ENCODE data around the gene ACE2. TPM values are rescaled to one million over a fixed set of nuclear protein-coding genes. Genes with fewer than 3 reads are reported as not detected.

ACE2 gene
- total RNA-seq, 1 donor from 2014 or later = 1.5 TPM

DNA sequence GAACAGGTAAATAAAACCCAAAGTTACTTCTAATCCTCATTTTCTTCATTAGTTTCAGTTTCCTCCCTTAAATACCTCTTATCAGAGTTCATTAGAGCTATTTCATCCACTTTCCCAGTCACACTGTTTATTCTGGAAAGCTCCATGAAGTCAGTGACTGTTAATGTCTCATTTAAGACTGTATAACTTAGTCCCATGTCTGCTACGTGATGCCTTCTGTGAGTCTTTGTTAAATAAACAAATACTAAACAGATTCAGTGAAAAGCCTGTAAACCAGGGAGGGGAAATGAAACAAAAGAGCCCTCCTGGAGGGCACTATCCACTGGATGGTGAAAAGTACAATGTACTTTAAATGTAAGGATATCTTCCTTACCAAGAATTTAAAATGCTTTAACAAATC lies 24.7 kb downstream of the ACE2 start:
- no peak for ATAC-seq
- DNase-seq (ENCODE audit: low spot score) = no peak

DNA sequence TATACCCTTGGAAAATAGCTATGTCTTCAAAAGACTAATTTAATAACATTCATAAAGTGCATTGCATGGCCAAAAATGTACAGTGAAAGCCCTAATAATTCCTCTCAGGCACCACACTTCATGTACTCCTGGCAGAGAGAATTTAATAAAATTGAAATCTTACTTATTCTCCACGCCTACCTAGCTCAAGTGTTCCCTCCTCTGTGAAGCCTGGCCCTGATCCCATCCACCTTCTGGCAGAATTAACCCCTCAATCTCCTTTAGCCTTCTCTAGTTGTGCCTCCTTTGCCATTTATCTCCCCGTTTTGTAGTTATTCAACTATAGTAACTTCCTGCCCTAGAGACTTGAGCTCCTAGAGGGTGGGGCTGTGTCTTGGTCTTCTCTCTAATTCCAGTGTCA lies 26.7 kb downstream of the ACE2 start:
- DNase-seq (ENCODE audit: low spot score) = no peak
- ATAC-seq = no peak

GRCh38 chrX:15570145-15570544 lies 30.6 kb downstream of the ACE2 start:
- ATAC-seq = no peak
- no peak for DNase-seq (ENCODE audit: low spot score)

DNA sequence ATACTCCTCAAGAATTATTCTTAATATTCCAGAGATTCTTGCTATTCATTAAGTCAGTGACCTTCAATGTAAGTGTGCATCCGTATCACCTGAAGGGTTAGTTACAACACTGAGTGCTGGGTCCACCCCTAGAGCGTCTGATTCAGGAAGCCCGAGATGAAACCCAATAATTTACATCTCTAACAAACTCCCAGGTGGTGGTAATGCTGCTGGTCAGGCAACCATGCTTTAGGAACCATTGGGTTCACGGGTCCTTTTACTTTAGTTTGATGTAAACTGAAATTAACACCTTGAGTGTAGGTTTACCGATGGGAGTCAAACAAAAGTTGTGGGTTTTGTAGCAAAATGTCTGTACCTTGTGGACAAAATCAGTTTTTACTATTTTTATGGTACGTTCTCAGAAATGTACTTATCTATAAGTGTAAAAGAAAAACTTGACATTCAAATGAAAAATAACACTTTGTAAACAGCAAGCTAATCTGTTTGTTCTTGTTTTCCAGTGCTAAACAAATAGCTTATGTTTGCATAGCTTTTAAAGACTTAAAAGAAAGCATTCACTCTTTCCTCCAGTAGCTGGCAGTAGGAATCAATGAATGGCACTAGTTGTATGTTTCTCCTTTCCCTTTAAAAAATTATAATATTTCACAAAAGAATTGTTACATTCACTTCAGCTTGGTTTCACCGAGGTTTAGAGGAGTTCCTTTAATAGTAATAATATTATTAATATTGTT lies 32.7 kb downstream of the ACE2 start:
- no peak for DNase-seq (ENCODE audit: low spot score)
- ATAC-seq = peak; percentile 29

DNA sequence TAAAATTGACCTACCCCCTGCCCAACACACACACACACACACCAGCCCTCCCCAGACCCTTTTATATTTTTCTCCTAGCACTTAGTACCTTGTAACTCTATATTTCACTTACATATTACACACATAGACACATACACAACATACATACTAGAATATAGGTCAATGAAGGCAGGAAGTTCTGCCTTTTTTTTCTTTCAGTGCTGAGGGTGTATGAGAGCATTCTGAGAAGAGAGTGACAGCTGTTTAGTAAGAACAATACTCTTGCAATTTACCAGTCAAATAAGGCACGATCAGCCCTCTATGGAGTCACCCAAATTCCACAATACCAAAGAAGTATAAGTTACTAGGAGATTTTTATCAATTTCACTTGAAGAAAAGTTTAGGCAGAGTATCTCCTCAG lies 33.5 kb downstream of the ACE2 start:
- DNase-seq (ENCODE audit: low spot score) = no peak
- no peak for ATAC-seq

DNA sequence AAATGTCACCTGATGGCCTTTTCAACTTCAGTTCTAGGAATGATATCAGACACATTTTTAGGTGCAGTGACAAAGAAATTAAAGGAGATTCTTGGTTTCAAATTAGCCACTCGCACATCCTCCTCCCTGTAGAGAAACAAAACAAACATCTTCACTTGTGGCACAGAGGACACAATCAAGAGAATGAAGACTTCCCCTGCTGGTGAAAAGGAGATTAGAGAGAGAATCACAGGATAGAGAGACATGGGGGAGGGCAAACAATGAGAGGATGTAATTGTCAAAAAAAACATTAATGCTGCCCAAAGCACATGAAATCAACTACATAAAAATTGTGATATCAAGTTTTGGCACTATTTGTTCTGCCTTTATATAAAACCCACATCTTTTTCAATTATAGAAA lies 34.5 kb downstream of the ACE2 start:
- no peak for ATAC-seq
- DNase-seq (ENCODE audit: low spot score) = no peak

- peak; percentile 98 for ATAC-seq
- peak; percentile 56 for DNase-seq (ENCODE audit: low spot score)
Observed at GRCh38 chrX:15564981-15565579, 35.7 kb downstream of the ACE2 start.

- DNase-seq (ENCODE audit: low spot score) (no peak), ATAC-seq (peak; percentile 24)
Observed at GRCh38 chrX:15563056-15563455, 37.7 kb downstream of the ACE2 start.

DNA sequence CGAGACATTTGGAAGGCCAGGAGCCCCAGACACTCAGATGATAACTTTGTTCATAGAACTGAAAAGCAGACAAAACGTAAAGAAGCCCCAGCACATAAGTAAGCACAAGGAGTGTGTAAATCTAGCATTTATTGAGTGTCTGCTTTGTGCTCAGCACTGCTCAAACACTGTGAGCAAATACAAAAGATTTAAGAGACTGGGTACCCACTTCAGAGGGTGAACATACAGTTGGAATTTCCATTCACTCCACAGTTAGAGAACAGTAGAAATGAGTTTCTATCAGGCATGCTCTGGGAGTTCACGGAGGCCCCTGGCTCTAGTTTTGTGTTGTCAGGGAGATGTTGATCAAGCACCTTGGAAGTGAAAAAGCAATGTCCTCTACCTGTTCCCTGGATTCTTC lies 39.8 kb downstream of the ACE2 start:
- no peak for ATAC-seq
- no peak for DNase-seq (ENCODE audit: low spot score)

GRCh38 chrX:15559227-15559626 lies 41.5 kb downstream of the ACE2 start:
- ATAC-seq = no peak
- no peak for DNase-seq (ENCODE audit: low spot score)

- ATAC-seq = no peak
Observed at GRCh38 chrX:15549189-15550012, 51.4 kb downstream of the ACE2 start.

DNA sequence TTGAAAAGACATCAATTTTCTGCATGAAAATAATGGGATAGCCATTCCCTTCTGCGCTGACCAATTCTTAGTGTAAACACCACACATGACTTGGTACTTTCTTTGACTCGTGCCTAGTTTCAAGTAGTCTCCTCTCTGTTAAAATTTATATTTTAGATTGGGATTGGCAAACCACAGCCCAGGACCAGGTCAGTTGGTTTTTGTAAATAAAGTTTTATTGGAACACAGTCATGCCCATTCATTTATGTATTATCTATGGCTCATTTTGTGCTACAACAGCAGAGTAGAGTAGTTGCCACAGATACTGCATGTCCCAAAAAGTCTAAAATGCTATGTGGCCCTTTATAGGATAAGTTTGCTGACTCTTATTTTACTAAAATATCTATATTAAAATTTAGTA lies 53.4 kb downstream of the ACE2 start:
- no peak for ATAC-seq

More at GRCh38 chrX:15549189-15550012, 51.4 kb downstream of the ACE2 start:
- no peak for DNase-seq (ENCODE audit: low spot score)

DNA sequence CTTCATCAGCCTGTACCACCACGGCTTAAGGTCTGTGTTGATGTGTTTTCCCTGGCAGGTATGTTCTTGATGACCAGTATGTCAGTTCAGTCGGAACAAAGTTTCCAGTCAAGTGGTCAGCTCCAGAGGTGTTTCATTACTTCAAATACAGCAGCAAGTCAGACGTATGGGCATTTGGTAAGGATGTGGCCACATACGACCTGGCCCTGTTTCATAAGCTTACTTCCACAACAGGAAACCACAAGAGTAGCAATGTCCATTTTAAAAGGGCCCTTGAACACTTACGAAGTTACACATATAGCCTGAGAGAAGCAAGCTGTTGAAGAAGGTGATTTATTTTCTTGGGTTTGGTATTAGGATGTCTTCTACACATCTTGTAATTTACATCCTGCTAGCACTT lies 54.0 kb downstream of the ACE2 start:
- ATAC-seq (no peak), DNase-seq (ENCODE audit: low spot score) (no peak)

More for the DNA sequence above, 53.4 kb downstream of the ACE2 start:
- no peak for DNase-seq (ENCODE audit: low spot score)

DNA sequence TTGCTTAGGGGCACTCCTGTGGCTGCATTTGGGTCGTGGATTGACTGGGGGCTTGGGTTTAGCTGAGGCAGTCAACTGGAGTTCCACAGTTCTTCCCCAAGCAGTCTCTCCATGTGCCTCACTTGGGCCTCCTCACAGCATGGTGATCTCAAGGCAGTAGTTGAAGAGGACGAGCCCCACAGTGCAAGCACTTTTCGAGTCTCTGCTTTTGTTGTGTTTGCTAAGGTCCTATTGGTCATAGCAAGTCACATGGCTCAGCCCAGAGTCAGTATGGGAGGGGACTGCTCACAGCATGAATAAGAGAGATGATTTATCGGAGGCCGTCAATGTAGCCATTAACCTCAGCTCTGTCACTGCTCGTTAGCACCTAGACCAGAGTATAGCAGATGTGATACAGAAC lies 70.4 kb downstream of the ACE2 start:
- ATAC-seq = no peak
- DNase-seq (ENCODE audit: low spot score) = no peak

DNA sequence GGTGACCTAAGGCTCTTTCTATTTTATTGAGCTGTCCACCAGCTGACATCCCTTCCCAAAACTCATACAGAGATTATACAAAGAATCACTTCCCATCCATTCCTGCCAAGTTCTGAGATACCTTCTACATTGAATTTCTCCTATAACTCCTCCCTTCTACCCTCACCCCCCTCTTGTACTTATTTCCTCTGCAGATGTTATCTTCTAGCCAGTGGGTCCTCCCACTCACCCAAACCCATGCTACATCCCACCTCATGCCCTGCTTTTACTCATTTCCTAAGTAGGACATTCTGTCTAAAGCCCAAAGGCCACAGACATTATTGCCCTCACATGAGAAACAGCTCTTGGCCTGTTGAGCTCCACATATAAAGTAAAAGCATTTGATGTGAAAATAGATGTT lies 71.6 kb downstream of the ACE2 start:
- DNase-seq (ENCODE audit: low spot score) = no peak
- no peak for ATAC-seq

DNA sequence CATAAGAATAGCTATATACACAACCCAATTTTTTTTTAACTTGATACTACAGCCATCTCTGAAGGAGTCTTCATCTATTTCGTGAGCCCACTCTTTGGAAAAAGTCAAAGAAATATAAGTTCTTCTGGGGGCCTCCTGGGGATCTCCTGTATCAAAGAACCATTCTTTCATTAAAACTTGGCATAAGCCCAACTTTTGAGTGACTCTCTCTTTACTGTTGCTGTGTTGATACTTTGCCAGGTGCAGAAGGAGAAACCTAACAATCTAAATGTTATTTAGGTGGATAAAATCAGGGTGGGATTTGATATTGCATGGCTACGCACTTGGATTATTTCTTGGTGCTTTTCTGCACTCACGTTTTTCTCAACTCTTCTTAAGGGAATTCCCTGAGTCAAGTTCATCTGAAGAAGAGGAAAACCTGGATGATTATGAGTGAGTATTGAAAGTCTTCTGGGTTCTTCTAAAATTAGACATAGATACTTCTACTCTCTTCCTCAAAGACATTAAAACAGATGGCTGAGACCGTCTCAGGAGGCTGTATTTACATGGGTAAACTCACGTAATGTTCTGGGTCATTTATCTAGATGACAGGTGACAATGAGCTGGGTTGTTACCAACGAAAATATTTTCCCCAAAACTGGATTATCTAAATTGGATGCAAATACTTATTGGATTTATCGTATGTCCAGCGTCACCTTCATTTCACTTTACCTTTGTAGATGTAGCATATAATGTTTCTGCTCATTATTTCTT lies 74.9 kb downstream of the ACE2 start:
- ATAC-seq = no peak
- DNase-seq (ENCODE audit: low spot score) = no peak

DNA sequence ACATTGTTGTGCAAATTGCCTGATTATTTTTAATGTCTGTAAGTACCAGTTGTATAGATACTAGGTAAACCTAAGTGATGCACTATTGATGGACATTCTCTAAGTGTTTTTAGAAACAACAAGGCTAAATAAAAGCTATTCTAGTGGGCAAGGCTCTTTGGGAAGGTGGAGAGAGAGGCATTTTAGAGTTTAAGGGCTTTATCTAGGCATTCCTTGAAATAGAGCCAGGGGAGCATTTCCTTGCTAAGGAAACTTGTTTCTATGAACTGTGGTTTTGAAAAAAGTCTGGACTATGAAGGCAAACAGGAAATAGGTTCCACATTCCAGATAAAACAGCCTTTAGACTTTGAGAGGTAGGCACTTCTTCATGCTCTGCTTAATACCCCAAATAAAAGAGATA lies 76.3 kb downstream of the ACE2 start:
- DNase-seq (ENCODE audit: low spot score) (no peak), ATAC-seq (no peak)

GRCh38 chrX:15523088-15523487 lies 77.7 kb downstream of the ACE2 start:
- ATAC-seq = no peak
- no peak for DNase-seq (ENCODE audit: low spot score)

GRCh38 chrX:15522464-15522863 lies 78.3 kb downstream of the ACE2 start:
- no peak for DNase-seq (ENCODE audit: low spot score)
- no peak for ATAC-seq

GRCh38 chrX:15515931-15516330 lies 84.8 kb downstream of the ACE2 start:
- DNase-seq (ENCODE audit: low spot score) (no peak), ATAC-seq (no peak)

DNA sequence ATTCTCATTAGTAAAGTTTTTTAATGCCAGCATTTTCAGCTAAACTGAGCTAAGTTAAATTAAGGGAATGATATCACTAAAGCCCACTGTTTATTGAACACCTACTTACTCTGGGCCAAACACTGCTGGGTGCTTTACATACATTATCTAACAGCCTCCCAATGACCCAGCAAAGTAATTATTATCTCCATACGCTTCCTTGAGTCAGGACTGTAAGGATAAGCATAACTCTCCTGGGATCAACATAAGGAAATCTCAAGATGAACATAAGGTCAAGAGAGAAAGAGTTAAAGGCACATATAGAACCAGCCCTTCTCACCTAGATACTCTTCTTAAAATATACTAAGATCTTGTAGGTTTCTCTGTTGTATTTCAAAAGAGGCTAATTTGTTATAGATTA lies 86.5 kb downstream of the ACE2 start:
- DNase-seq (ENCODE audit: low spot score) (no peak), ATAC-seq (no peak)
